Neural cell (in vitro differentiated cells): Measurements from ENCODE around the gene CROT. TPM values are rescaled to one million over a fixed set of nuclear protein-coding genes. Genes with fewer than 3 reads are reported as not detected.

ENCODE experiments used
- H2AFZ ChIP-seq: fragments of 200-600, 300-800 bp; sonication (generic), shearing (Covaris generic); 2 replicates; pipeline ENCODE4 v1.6.0; 2014; ENCODE audit warnings: low read depth, mild to moderate bottlenecking, antibody characterized with exemption, low read length, moderate library complexity
- H3F3A ChIP-seq: fragments of 200-600 bp; shearing (Covaris generic); 2 replicates; pipeline ENCODE4 v1.6.1; 2016; ENCODE audit warnings: mild to moderate bottlenecking, moderate library complexity, mixed read lengths, antibody characterized with exemption, low read length; ENCODE audit not compliant: insufficient read depth, poor library complexity, severe bottlenecking
- H3K27ac ChIP-seq: fragments of 200-600, 300-800 bp; sonication (generic), shearing (Covaris generic); 2 replicates; pipeline ENCODE4 v1.5.1; 2014; ENCODE audit warnings: mild to moderate bottlenecking, low read length, moderate library complexity
- H3K27me3 ChIP-seq: fragments of 300-800, 200-600 bp; sonication (generic), shearing (Covaris generic); 2 replicates; pipeline ENCODE4 v1.6.0; 2014; ENCODE audit warnings: mild to moderate bottlenecking, low read depth, low read length, moderate library complexity; ENCODE audit not compliant: insufficient read depth
- H3K36me3 ChIP-seq: fragments of 300-800, 200-600 bp; sonication (generic), shearing (Covaris generic); 2 replicates; pipeline ENCODE4 v1.5.1; 2014; ENCODE audit warnings: mild to moderate bottlenecking, antibody characterized with exemption, low read length, moderate library complexity; ENCODE audit not compliant: insufficient read depth
- H3K4me2 ChIP-seq: fragments of 300-800, 200-600 bp; sonication (generic), shearing (Covaris generic); 2 replicates; pipeline ENCODE4 v1.6.0; 2014; ENCODE audit warnings: mild to moderate bottlenecking, low read length
- H3K4me3 ChIP-seq: fragments of 300-800, 200-600 bp; sonication (generic), shearing (Covaris generic); 2 replicates; pipeline ENCODE4 v1.5.1; 2014; ENCODE audit warnings: mild to moderate bottlenecking, low read length, moderate library complexity
- H3K79me2 ChIP-seq: fragments of 200-600 bp; shearing (Covaris generic); replicated peaks from 2 replicates; pipeline ENCODE4 v1.6.0; 2014; ENCODE audit warnings: mild to moderate bottlenecking, low read length, moderate library complexity; ENCODE audit not compliant: insufficient read depth
- H3K9ac ChIP-seq: fragments of 300-800, 200-600 bp; sonication (generic), shearing (Covaris generic); 2 replicates; pipeline ENCODE4 v1.6.1; 2016; ENCODE audit warnings: mild to moderate bottlenecking, low read length, mixed read lengths
- H3K9me2 ChIP-seq: fragments of 200-600 bp; shearing (Covaris generic); 2 replicates; pipeline ENCODE4 v1.6.1; 2016; ENCODE audit warnings: mild to moderate bottlenecking, low read length, mixed read lengths; ENCODE audit not compliant: insufficient read depth
- H3K9me3 ChIP-seq: fragments of 200-600, 300-800 bp; sonication (generic), shearing (Covaris generic); 2 replicates; pipeline ENCODE4 v1.6.1; 2016; ENCODE audit warnings: mild to moderate bottlenecking, mixed run types, low read length, moderate library complexity, mixed read lengths
- H4K20me1 ChIP-seq: fragments of 200-600 bp; shearing (Covaris generic); 2 replicates; pipeline ENCODE4 v1.6.1; 2016; ENCODE audit warnings: mild to moderate bottlenecking, mixed run types; ENCODE audit not compliant: insufficient read depth
- CTCF ChIP-seq: fragments of 450-650 bp; IDR thresholded peaks from 2 replicates; pipeline ENCODE4 v1.5.1; 2014; ENCODE audit warnings: antibody characterized with exemption, mild to moderate bottlenecking, moderate library complexity; ENCODE audit not compliant: poor library complexity, severe bottlenecking
- EP300 ChIP-seq: fragments of 450-650 bp; conservative IDR thresholded peaks from 2 replicates; pipeline ENCODE4 v1.6.1; 2014; ENCODE audit warnings: antibody characterized with exemption, mild to moderate bottlenecking, moderate library complexity; ENCODE audit not compliant: poor library complexity, severe bottlenecking
- EZH2 ChIP-seq: fragments of 200-600, 300-800 bp; shearing (Covaris generic), sonication (generic); IDR thresholded peaks from 2 replicates; pipeline ENCODE4 v1.6.1; 2014; ENCODE audit warnings: antibody characterized with exemption, low read length, borderline replicate concordance, mild to moderate bottlenecking; ENCODE audit not compliant: insufficient read depth, poor library complexity, severe bottlenecking
- MXI1 ChIP-seq: fragments of 450-650 bp; conservative IDR thresholded peaks from 2 replicates; pipeline ENCODE4 v1.6.1; 2014; ENCODE audit warnings: antibody characterized with exemption, mild to moderate bottlenecking; ENCODE audit not compliant: poor library complexity, severe bottlenecking
- POLR2AphosphoS5 ChIP-seq: IDR thresholded peaks from 2 replicates; pipeline ENCODE4 v1.6.1; 2012
- RAD21 ChIP-seq: fragments of 450-650 bp; conservative IDR thresholded peaks from 2 replicates; pipeline ENCODE4 v1.6.1; 2014; ENCODE audit warnings: antibody characterized with exemption, mild to moderate bottlenecking, moderate library complexity
- REST ChIP-seq: IDR thresholded peaks from 2 replicates; pipeline ENCODE4 v1.6.1; 2012; ENCODE audit warnings: borderline replicate concordance
- SMC3 ChIP-seq: fragments of 450-650 bp; conservative IDR thresholded peaks from 2 replicates; pipeline ENCODE4 v1.6.1; 2014; ENCODE audit warnings: antibody characterized with exemption, mild to moderate bottlenecking, moderate library complexity; ENCODE audit not compliant: poor library complexity
- TAF1 ChIP-seq: IDR thresholded peaks from 2 replicates; pipeline ENCODE4 v1.6.1; 2012; ENCODE audit warnings: low read depth
- polyA plus RNA-seq: library from polyadenylated mRNA; depleted of rRNA; stranded (reverse); fragments of >200 nt; gene quantifications from 2 replicates; pipeline ENCODE4 v1.2.3, GENCODE V29; 2014

Gene CROT
- polyA plus RNA-seq, 1 donor from 2014 or later = 20.6 TPM

DNA sequence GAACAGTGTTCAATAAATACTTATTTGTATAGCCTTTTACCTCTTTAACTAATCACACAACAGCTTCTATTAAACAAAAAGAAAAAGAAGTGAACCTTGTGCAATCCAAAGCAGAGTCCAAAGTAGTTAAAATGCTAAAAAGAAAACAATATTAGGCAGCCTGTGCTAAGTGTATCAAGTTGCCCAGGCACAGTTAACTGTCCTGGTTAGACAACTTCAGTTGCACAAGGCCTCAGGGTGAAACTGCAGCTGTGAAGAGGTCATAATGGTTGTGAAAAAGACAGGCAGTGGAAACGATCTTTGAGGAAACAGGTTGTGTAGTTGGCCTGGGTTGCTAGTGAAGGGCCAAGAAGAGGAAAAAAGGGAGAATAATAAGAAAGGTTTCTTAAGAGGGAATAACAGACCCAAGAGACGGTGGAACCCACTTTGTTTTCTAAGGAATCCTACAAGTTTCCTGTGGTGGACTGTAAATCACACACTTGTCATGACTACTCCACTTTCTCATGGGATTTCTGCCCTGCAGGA lies 6.0 kb upstream of the CROT start:
- no peaks in the 10 kb centered on the region for H4K20me1 ChIP-seq
- peaks cover 20% of the 10 kb centered on the region for H3K79me2 ChIP-seq
- no peaks in the 10 kb centered on the region for H3F3A ChIP-seq
- no peaks in the 10 kb centered on the region for H3K9me3 ChIP-seq
- H2AFZ ChIP-seq = no peak overlapping the region
- no peak overlapping the region for H3K4me2 ChIP-seq
- no peaks in the 10 kb centered on the region for H3K9me2 ChIP-seq
- no peak overlapping the region for H3K9ac ChIP-seq
- no peak overlapping the region for H3K4me3 ChIP-seq
- H3K27ac ChIP-seq = no peak overlapping the region
- TF ChIP-seq SMC3 (no peak), EZH2 (no peak), CTCF (no peak), MXI1 (no peak), EP300 (no peak), REST (no peak), POLR2AphosphoS5 (no peak), TAF1 (no peak), RAD21 (no peak)
- no peaks in the 10 kb centered on the region for H3K27me3 ChIP-seq
- H3K36me3 ChIP-seq = no peaks in the 10 kb centered on the region

DNA sequence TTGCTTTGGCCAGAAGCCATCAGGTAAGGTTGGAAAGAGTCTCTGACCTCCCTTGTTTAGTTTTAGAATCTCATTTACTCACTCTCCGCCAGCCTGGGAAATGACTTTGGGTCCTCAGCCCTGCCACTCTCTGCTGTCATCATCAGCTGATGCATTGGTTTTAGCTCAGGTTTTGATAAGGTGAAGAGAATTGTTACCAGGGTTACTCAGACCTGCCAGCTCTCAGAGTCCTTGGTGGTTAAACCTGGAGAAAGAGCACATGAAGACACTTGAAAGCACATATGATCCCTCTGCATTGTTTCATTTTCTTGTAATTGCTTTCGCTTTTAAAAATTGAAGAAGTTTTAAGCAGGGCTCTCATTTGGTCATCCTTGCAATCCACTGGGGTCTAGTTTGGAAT lies 4.0 kb upstream of the CROT start:
- H4K20me1 ChIP-seq = no peaks in the 10 kb centered on the region
- no peak overlapping the region for H3K27ac ChIP-seq
- no peak overlapping the region for H3K9ac ChIP-seq
- no peaks in the 10 kb centered on the region for H3K9me3 ChIP-seq
- no peaks in the 10 kb centered on the region for H3F3A ChIP-seq
- TF ChIP-seq EP300 = no peak
- H3K36me3 ChIP-seq = no peaks in the 10 kb centered on the region
- no peak overlapping the region for H3K4me2 ChIP-seq
- no peaks in the 10 kb centered on the region for H3K27me3 ChIP-seq
- H2AFZ ChIP-seq = no peak overlapping the region
- peaks cover 20% of the 10 kb centered on the region for H3K79me2 ChIP-seq
- H3K4me3 ChIP-seq = no peak overlapping the region
- H3K9me2 ChIP-seq = no peaks in the 10 kb centered on the region

GRCh38 chr7:87342231-87342630 lies 3.2 kb upstream of the CROT start:
- Histone ChIP-seq H4K20me1 (no peaks in the 10 kb centered on the region), H3K36me3 (no peaks in the 10 kb centered on the region), H3K9me2 (no peaks in the 10 kb centered on the region), H3K4me3 (no peak overlapping the region), H3K79me2 (peaks cover 27% of the 10 kb centered on the region), H2AFZ (no peak overlapping the region), H3K9me3 (no peaks in the 10 kb centered on the region), H3F3A (no peaks in the 10 kb centered on the region), H3K9ac (no peak overlapping the region), H3K27me3 (no peaks in the 10 kb centered on the region), H3K27ac (no peak overlapping the region), H3K4me2 (no peak overlapping the region)
- no peak for TF ChIP-seq RAD21
- TF ChIP-seq TAF1 = no peak
- no peak for TF ChIP-seq SMC3
- TF ChIP-seq CTCF = no peak
- TF ChIP-seq EZH2 = no peak
